H9 (cell line): ENCODE results near the gene ADISSP. TPM values are rescaled to one million over a fixed set of nuclear protein-coding genes. Genes with fewer than 3 reads are reported as not detected.

Experiments
- DNase-seq: peaks from one replicate; pipeline ENCODE4 v3.0.0-alpha.2; 2017
- H2AFZ ChIP-seq: one replicate; pipeline ENCODE4 v1.6.1; 2013; ENCODE audit warnings: mild to moderate bottlenecking, low read length, control low read depth, moderate library complexity
- H2AK5ac ChIP-seq: 2 replicates; pipeline ENCODE4 v1.6.1; 2013; ENCODE audit warnings: low read length, control low read depth, mixed read lengths; ENCODE audit not compliant: insufficient read length
- H2BK120ac ChIP-seq: one replicate; pipeline ENCODE4 v1.6.1; 2013; ENCODE audit warnings: low read depth, mild to moderate bottlenecking, low read length, control low read depth, inconsistent platforms; ENCODE audit not compliant: poor library complexity, severe bottlenecking
- H2BK12ac ChIP-seq: 2 replicates; pipeline ENCODE4 v1.6.1; 2013; ENCODE audit warnings: low read length, control low read depth, mixed read lengths, low read depth; ENCODE audit not compliant: insufficient read length
- H2BK15ac ChIP-seq: 2 replicates; pipeline ENCODE4 v1.6.1; 2013; ENCODE audit warnings: low read depth, low read length, control low read depth
- H2BK20ac ChIP-seq: one replicate; pipeline ENCODE4 v1.6.1; 2013; ENCODE audit warnings: low read depth, mild to moderate bottlenecking, low read length, control low read depth, inconsistent platforms; ENCODE audit not compliant: poor library complexity, severe bottlenecking
- H2BK5ac ChIP-seq: 2 replicates; pipeline ENCODE4 v1.6.1; 2013; ENCODE audit warnings: low read length, control low read depth, mixed read lengths; ENCODE audit not compliant: insufficient read length
- H3K14ac ChIP-seq: 2 replicates; pipeline ENCODE4 v1.6.1; 2013; ENCODE audit warnings: low read length, control low read depth; ENCODE audit not compliant: insufficient read depth
- H3K18ac ChIP-seq: 2 replicates; pipeline ENCODE4 v1.6.1; 2013; ENCODE audit warnings: low read depth, mild to moderate bottlenecking, mixed read lengths, low read length, control low read depth; ENCODE audit not compliant: insufficient read length
- H3K23ac ChIP-seq: 2 replicates; pipeline ENCODE4 v1.6.1; 2013; ENCODE audit warnings: low read length, control low read depth, mixed read lengths, low read depth; ENCODE audit not compliant: insufficient read length
- H3K23me2 ChIP-seq: 2 replicates; pipeline ENCODE4 v1.6.1; 2013; ENCODE audit warnings: low read depth, mild to moderate bottlenecking, mixed read lengths, low read length, control low read depth; ENCODE audit not compliant: insufficient read length, poor library complexity, severe bottlenecking
- H3K27ac ChIP-seq: 2 replicates; pipeline ENCODE4 v1.5.1; 2013; ENCODE audit warnings: low read length, control low read depth, mixed read lengths, low read depth; ENCODE audit not compliant: insufficient read length
- H3K27me3 ChIP-seq: 2 replicates; pipeline ENCODE4 v1.6.1; 2013; ENCODE audit warnings: low read length, control low read depth, inconsistent platforms; ENCODE audit not compliant: insufficient read depth
- H3K4ac ChIP-seq: 2 replicates; pipeline ENCODE4 v1.6.1; 2013; ENCODE audit warnings: low read depth, mild to moderate bottlenecking, control low read depth, inconsistent platforms, low read length, moderate library complexity
- H3K4me1 ChIP-seq: 2 replicates; pipeline ENCODE4 v1.6.1; 2013; ENCODE audit warnings: low read length, control low read depth, inconsistent platforms; ENCODE audit not compliant: insufficient read depth
- H3K4me2 ChIP-seq: 2 replicates; pipeline ENCODE4 v1.6.1; 2013; ENCODE audit warnings: low read length, control low read depth, mixed read lengths; ENCODE audit not compliant: insufficient read length, insufficient read depth
- H3K56ac ChIP-seq: 2 replicates; pipeline ENCODE4 v1.6.1; 2013; ENCODE audit warnings: low read depth, mild to moderate bottlenecking, mixed read lengths, low read length, control low read depth; ENCODE audit not compliant: insufficient read length
- H3K79me1 ChIP-seq: 2 replicates; pipeline ENCODE4 v1.6.1; 2013; ENCODE audit warnings: low read depth, mild to moderate bottlenecking, moderate library complexity, low read length, control low read depth, inconsistent platforms; ENCODE audit not compliant: insufficient read depth, poor library complexity, severe bottlenecking
- H3K79me2 ChIP-seq: 2 replicates; pipeline ENCODE4 v1.6.1; 2013; ENCODE audit warnings: low read length, control low read depth, inconsistent platforms; ENCODE audit not compliant: insufficient read depth
- H3K9ac ChIP-seq: 2 replicates; pipeline ENCODE4 v1.6.1; 2013; ENCODE audit warnings: low read length, control low read depth, mixed read lengths; ENCODE audit not compliant: insufficient read length; ENCODE audit errors: extremely low read depth
- H3K9me3 ChIP-seq: one replicate; pipeline ENCODE4 v1.6.1; 2013; ENCODE audit warnings: low read depth, low read length, inconsistent platforms; ENCODE audit not compliant: control insufficient read depth
- H3T11ph ChIP-seq: one replicate; pipeline ENCODE4 v1.6.1; 2013; ENCODE audit warnings: mild to moderate bottlenecking, low read length, control low read depth, inconsistent platforms
- H4K20me1 ChIP-seq: one replicate; pipeline ENCODE4 v1.6.1; 2013; ENCODE audit not compliant: control insufficient read depth, insufficient read length, insufficient read depth
- H4K5ac ChIP-seq: 2 replicates; pipeline ENCODE4 v1.6.1; 2013; ENCODE audit warnings: low read depth, mild to moderate bottlenecking, mixed read lengths, low read length, control low read depth; ENCODE audit not compliant: insufficient read length
- H4K8ac ChIP-seq: replicated peaks from 2 replicates; pipeline ENCODE4 v1.6.1; 2013; ENCODE audit warnings: low read length, control low read depth, mixed read lengths, low read depth; ENCODE audit not compliant: insufficient read length
- H4K91ac ChIP-seq: 2 replicates; pipeline ENCODE4 v1.6.1; 2013; ENCODE audit warnings: low read depth, mild to moderate bottlenecking, moderate library complexity, mixed read lengths, low read length, control low read depth; ENCODE audit not compliant: insufficient read length
- H3K27ac Mint-ChIP-seq, 3 experiments: 2 replicates in 2 of 3; 3 replicates in 1 of 3; pipeline ENCODE4 v1.8.0; 2020 to 2021; ENCODE audit warnings: mixed read lengths in 3 of 3, mild to moderate bottlenecking in 1 of 3, moderate library complexity in 1 of 3
- H3K27me3 Mint-ChIP-seq: 2 replicates; pipeline ENCODE4 v1.8.0; 2021; ENCODE audit warnings: low read depth, mild to moderate bottlenecking, moderate library complexity, mixed read lengths
- H3K36me3 Mint-ChIP-seq, 3 experiments: 2 replicates in 2 of 3; 3 replicates in 1 of 3; pipeline ENCODE4 v1.8.0; 2020 to 2021; ENCODE audit warnings: low read depth in 3 of 3, mixed read lengths in 3 of 3; ENCODE audit not compliant: insufficient read depth in 1 of 3
- H3K4me1 Mint-ChIP-seq, 2 experiments: 2 replicates each; pipeline ENCODE4 v1.8.0; 2020; ENCODE audit warnings: mixed read lengths in 2 of 2
- H3K4me3 Mint-ChIP-seq, 2 experiments: 2 replicates in 1 of 2; 3 replicates in 1 of 2; pipeline ENCODE4 v1.8.0; 2020 to 2021; ENCODE audit warnings: mild to moderate bottlenecking in 2 of 2, mixed read lengths in 2 of 2, moderate library complexity in 1 of 2
- H3K9me3 Mint-ChIP-seq, 2 experiments: 2 replicates in 1 of 2; 3 replicates in 1 of 2; pipeline ENCODE4 v1.8.0; 2020; ENCODE audit warnings: mild to moderate bottlenecking in 2 of 2, mixed read lengths in 2 of 2, moderate library complexity in 1 of 2
- WGBS: extraction: QIAGEN DNeasy Blood & Tissue Kit; methylation state at CpG from one replicate; pipeline ENCODE4 v1.1.7; 2013; ENCODE audit warnings: missing lambda C conversion rate, low lambda C conversion rate, mixed read lengths; ENCODE audit not compliant: insufficient read length; ENCODE audit errors: extremely low coverage; 5-methylcytosine and 5-hydroxymethylcytosine counted together
- total RNA-seq: library from RNA; stranded (reverse); gene quantifications from 2 replicates; pipeline ENCODE4 v1.2.1, GENCODE V29; 2021
- TF ChIP-seq, protein P1 (sequence below): fragments of 200-600 bp; sonication (generic); conservative IDR thresholded peaks from 3 replicates; pipeline ENCODE4 v1.8.0; 2021; ENCODE audit warnings: antibody characterized with exemption, mild to moderate bottlenecking

ADISSP gene
- total RNA-seq, 1 experiment from 2014 or later: 80.9 TPM

DNA sequence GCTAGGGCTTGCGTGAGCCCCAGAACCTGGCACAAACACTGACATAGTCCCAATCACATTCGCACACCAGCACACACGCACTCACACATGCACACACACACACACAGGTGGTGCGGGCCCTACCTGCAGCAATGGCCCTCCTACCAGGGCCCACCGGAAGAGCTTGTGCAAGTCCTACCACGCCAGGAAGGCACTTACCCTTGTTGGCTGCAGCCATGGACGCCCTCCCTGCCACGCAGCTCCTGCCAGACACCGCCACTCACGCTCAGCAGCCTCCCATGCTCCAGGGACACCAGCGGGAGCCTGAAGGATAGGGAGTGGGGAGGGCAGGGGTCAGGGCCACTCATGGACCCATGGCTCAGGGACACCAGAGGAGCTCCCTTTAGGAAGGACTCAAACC is 7.7 kb downstream of the ADISSP start:
- Histone ChIP-seq H3K79me1 (peaks cover 3% of the 10 kb centered on the region), H2AFZ (no peak overlapping the region), H2BK15ac (no peak overlapping the region), H3K18ac (no peak overlapping the region), H3K27me3 (no peaks in the 10 kb centered on the region), H3K9me3 (no peaks in the 10 kb centered on the region), H3K14ac (no peak overlapping the region; the same call in 1 of the 2 replicates), H3K4ac (no peak overlapping the region), H3K4me1 (no peaks in the 10 kb centered on the region), H3K23me2 (peaks cover 2% of the 10 kb centered on the region), H2BK12ac (no peak overlapping the region), H3K56ac (no peak overlapping the region), H2BK120ac (no peak overlapping the region), H3K79me2 (no peaks in the 10 kb centered on the region), H4K91ac (no peak overlapping the region), H3K9ac (no peak overlapping the region), H2BK20ac (no peak overlapping the region), H4K20me1 (no peaks in the 10 kb centered on the region), H3K4me2 (no peak overlapping the region), H2BK5ac (no peak overlapping the region), H3K27ac (no peak overlapping the region), H3T11ph (no peak overlapping the region), H4K8ac (no peak overlapping the region), H2AK5ac (no peak overlapping the region), H4K5ac (no peak overlapping the region), H3K23ac (no peak overlapping the region)
- no CpG with 5 or more reads among the region's 11 CpGs for WGBS
- TF ChIP-seq, protein P1, sequence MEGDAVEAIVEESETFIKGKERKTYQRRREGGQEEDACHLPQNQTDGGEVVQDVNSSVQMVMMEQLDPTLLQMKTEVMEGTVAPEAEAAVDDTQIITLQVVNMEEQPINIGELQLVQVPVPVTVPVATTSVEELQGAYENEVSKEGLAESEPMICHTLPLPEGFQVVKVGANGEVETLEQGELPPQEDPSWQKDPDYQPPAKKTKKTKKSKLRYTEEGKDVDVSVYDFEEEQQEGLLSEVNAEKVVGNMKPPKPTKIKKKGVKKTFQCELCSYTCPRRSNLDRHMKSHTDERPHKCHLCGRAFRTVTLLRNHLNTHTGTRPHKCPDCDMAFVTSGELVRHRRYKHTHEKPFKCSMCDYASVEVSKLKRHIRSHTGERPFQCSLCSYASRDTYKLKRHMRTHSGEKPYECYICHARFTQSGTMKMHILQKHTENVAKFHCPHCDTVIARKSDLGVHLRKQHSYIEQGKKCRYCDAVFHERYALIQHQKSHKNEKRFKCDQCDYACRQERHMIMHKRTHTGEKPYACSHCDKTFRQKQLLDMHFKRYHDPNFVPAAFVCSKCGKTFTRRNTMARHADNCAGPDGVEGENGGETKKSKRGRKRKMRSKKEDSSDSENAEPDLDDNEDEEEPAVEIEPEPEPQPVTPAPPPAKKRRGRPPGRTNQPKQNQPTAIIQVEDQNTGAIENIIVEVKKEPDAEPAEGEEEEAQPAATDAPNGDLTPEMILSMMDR: no peak
- DNase-seq: no peak
- peak overlapping the region in 1 of 2 experiments; percentile 13; a peak in 1 of 5 replicates for H3K4me3 Mint-ChIP-seq
- peak overlapping the region in 2 of 3 experiments; percentile 2 to 32; a peak in 4 of 7 replicates for H3K27ac Mint-ChIP-seq
- peaks cover 0 to 6% of the 10 kb centered on the region in 2 experiments; a peak in 3 of 4 replicates for H3K4me1 Mint-ChIP-seq
- H3K36me3 Mint-ChIP-seq: peaks cover 20 to 32% (median 25%) of the 10 kb centered on the region in 3 experiments; a peak in 6 of 7 replicates
- H3K9me3 Mint-ChIP-seq: no peaks in the 10 kb centered on the region
- H3K27me3 Mint-ChIP-seq: no peaks in the 10 kb centered on the region
